GM21515 (cell line): ENCODE measurements around the gene ANKRD22.

Experiments used
- ATAC-seq: cut with Tn5 transposase; IDR thresholded peaks from one replicate; pipeline ENCODE4 v1.9.1; 2021; ENCODE audit not compliant: unreplicated experiment

Gene ANKRD22

GRCh38 chr10:88802523-88803285 lies 48.9 kb downstream of the ANKRD22 start, which contains the start of gene LIPM:
Gene LIPM (plus strand): TSS chr10:88802730. CDS start chr10:88802897, 167 bp downstream.
- ATAC-seq = no peak

- no peak for ATAC-seq
These were observed 51.2 kb downstream of the ANKRD22 start for GRCh38 chr10:88800152-88801125.

- no peak for ATAC-seq
These were observed 56.9 kb downstream of the ANKRD22 start for GRCh38 chr10:88794731-88795130.

- no peak for ATAC-seq
These were observed 57.8 kb downstream of the ANKRD22 start for GRCh38 chr10:88793712-88794299.

- no peak for ATAC-seq
These were observed 59.0 kb downstream of the ANKRD22 start for GRCh38 chr10:88792661-88793060.

GRCh38 chr10:88791924-88792323 lies 59.7 kb downstream of the ANKRD22 start:
- no peak for ATAC-seq

- no peak for ATAC-seq
These were observed 62.7 kb downstream of the ANKRD22 start for GRCh38 chr10:88788924-88789323.

GRCh38 chr10:88787463-88787862 lies 64.2 kb downstream of the ANKRD22 start:
- no peak for ATAC-seq

GRCh38 chr10:88786032-88786770 lies 65.4 kb downstream of the ANKRD22 start:
- ATAC-seq = no peak

- no peak for ATAC-seq
These were observed 67.9 kb downstream of the ANKRD22 start for GRCh38 chr10:88783724-88784123.

GRCh38 chr10:88782222-88782621 lies 69.4 kb downstream of the ANKRD22 start:
- ATAC-seq = no peak

- ATAC-seq = no peak
These were observed 70.4 kb downstream of the ANKRD22 start for GRCh38 chr10:88781206-88781605.
